Stomach (tissue), 4 donors: ENCODE data around the gene MNAT1.

Experiments
- POLR2AphosphoS5 ChIP-seq, 3 donors: sonication (generic); formaldehyde crosslinking; IDR thresholded peaks; one replicate each; pipeline ENCODE4 v1.6.1; 2016; ENCODE audit warnings: antibody characterized with exemption in 3 of 3
- TF ChIP-seq, protein P1 (sequence below), 7 experiments: fragments of 450-650 bp in 4 of 7; fragments of 200-600 bp in 3 of 7; sonication (generic) in 3 of 7; IDR thresholded peaks; one replicate each; pipeline ENCODE4 v1.5.1; 2016 to 2019; ENCODE audit warnings: antibody characterized with exemption in 7 of 7, control low read depth in 2 of 7, mild to moderate bottlenecking in 1 of 7

- TF ChIP-seq, protein P1, sequence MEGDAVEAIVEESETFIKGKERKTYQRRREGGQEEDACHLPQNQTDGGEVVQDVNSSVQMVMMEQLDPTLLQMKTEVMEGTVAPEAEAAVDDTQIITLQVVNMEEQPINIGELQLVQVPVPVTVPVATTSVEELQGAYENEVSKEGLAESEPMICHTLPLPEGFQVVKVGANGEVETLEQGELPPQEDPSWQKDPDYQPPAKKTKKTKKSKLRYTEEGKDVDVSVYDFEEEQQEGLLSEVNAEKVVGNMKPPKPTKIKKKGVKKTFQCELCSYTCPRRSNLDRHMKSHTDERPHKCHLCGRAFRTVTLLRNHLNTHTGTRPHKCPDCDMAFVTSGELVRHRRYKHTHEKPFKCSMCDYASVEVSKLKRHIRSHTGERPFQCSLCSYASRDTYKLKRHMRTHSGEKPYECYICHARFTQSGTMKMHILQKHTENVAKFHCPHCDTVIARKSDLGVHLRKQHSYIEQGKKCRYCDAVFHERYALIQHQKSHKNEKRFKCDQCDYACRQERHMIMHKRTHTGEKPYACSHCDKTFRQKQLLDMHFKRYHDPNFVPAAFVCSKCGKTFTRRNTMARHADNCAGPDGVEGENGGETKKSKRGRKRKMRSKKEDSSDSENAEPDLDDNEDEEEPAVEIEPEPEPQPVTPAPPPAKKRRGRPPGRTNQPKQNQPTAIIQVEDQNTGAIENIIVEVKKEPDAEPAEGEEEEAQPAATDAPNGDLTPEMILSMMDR (IDR thresholded peaks at IDR 0.05), result no peak
- no peak for TF ChIP-seq POLR2AphosphoS5 (IDR thresholded peaks at IDR 0.05)
These were observed 43.5 kb downstream of the MNAT1 start for GRCh38 chr14:60777856-60778578.
